Neural cell (in vitro differentiated cells): Measurements from ENCODE around the gene P3H3. TPM values are rescaled to one million over a fixed set of nuclear protein-coding genes. Genes with fewer than 3 reads are reported as not detected.

Source experiments
- H2AFZ ChIP-seq: fragments of 200-600, 300-800 bp; sonication (generic), shearing (Covaris generic); 2 replicates; pipeline ENCODE4 v1.6.0; 2014; ENCODE audit warnings: low read depth, mild to moderate bottlenecking, antibody characterized with exemption, low read length, moderate library complexity
- H3F3A ChIP-seq: fragments of 200-600 bp; shearing (Covaris generic); 2 replicates; pipeline ENCODE4 v1.6.1; 2016; ENCODE audit warnings: mild to moderate bottlenecking, moderate library complexity, mixed read lengths, antibody characterized with exemption, low read length; ENCODE audit not compliant: insufficient read depth, poor library complexity, severe bottlenecking
- H3K27ac ChIP-seq: fragments of 200-600, 300-800 bp; sonication (generic), shearing (Covaris generic); 2 replicates; pipeline ENCODE4 v1.5.1; 2014; ENCODE audit warnings: mild to moderate bottlenecking, low read length, moderate library complexity
- H3K27me3 ChIP-seq: fragments of 300-800, 200-600 bp; sonication (generic), shearing (Covaris generic); 2 replicates; pipeline ENCODE4 v1.6.0; 2014; ENCODE audit warnings: mild to moderate bottlenecking, low read depth, low read length, moderate library complexity; ENCODE audit not compliant: insufficient read depth
- H3K36me3 ChIP-seq: fragments of 300-800, 200-600 bp; sonication (generic), shearing (Covaris generic); 2 replicates; pipeline ENCODE4 v1.5.1; 2014; ENCODE audit warnings: mild to moderate bottlenecking, antibody characterized with exemption, low read length, moderate library complexity; ENCODE audit not compliant: insufficient read depth
- H3K4me2 ChIP-seq: fragments of 300-800, 200-600 bp; sonication (generic), shearing (Covaris generic); 2 replicates; pipeline ENCODE4 v1.6.0; 2014; ENCODE audit warnings: mild to moderate bottlenecking, low read length
- H3K4me3 ChIP-seq: fragments of 300-800, 200-600 bp; sonication (generic), shearing (Covaris generic); 2 replicates; pipeline ENCODE4 v1.5.1; 2014; ENCODE audit warnings: mild to moderate bottlenecking, low read length, moderate library complexity
- H3K79me2 ChIP-seq: fragments of 200-600 bp; shearing (Covaris generic); replicated peaks from 2 replicates; pipeline ENCODE4 v1.6.0; 2014; ENCODE audit warnings: mild to moderate bottlenecking, low read length, moderate library complexity; ENCODE audit not compliant: insufficient read depth
- H3K9ac ChIP-seq: fragments of 300-800, 200-600 bp; sonication (generic), shearing (Covaris generic); 2 replicates; pipeline ENCODE4 v1.6.1; 2016; ENCODE audit warnings: mild to moderate bottlenecking, low read length, mixed read lengths
- H3K9me2 ChIP-seq: fragments of 200-600 bp; shearing (Covaris generic); 2 replicates; pipeline ENCODE4 v1.6.1; 2016; ENCODE audit warnings: mild to moderate bottlenecking, low read length, mixed read lengths; ENCODE audit not compliant: insufficient read depth
- H3K9me3 ChIP-seq: fragments of 200-600, 300-800 bp; sonication (generic), shearing (Covaris generic); 2 replicates; pipeline ENCODE4 v1.6.1; 2016; ENCODE audit warnings: mild to moderate bottlenecking, mixed run types, low read length, moderate library complexity, mixed read lengths
- H4K20me1 ChIP-seq: fragments of 200-600 bp; shearing (Covaris generic); 2 replicates; pipeline ENCODE4 v1.6.1; 2016; ENCODE audit warnings: mild to moderate bottlenecking, mixed run types; ENCODE audit not compliant: insufficient read depth
- EP300 ChIP-seq: fragments of 450-650 bp; conservative IDR thresholded peaks from 2 replicates; pipeline ENCODE4 v1.6.1; 2014; ENCODE audit warnings: antibody characterized with exemption, mild to moderate bottlenecking, moderate library complexity; ENCODE audit not compliant: poor library complexity, severe bottlenecking
- EZH2 ChIP-seq: fragments of 200-600, 300-800 bp; shearing (Covaris generic), sonication (generic); IDR thresholded peaks from 2 replicates; pipeline ENCODE4 v1.6.1; 2014; ENCODE audit warnings: antibody characterized with exemption, low read length, borderline replicate concordance, mild to moderate bottlenecking; ENCODE audit not compliant: insufficient read depth, poor library complexity, severe bottlenecking
- MXI1 ChIP-seq: fragments of 450-650 bp; conservative IDR thresholded peaks from 2 replicates; pipeline ENCODE4 v1.6.1; 2014; ENCODE audit warnings: antibody characterized with exemption, mild to moderate bottlenecking; ENCODE audit not compliant: poor library complexity, severe bottlenecking
- POLR2AphosphoS5 ChIP-seq: IDR thresholded peaks from 2 replicates; pipeline ENCODE4 v1.6.1; 2012
- RAD21 ChIP-seq: fragments of 450-650 bp; conservative IDR thresholded peaks from 2 replicates; pipeline ENCODE4 v1.6.1; 2014; ENCODE audit warnings: antibody characterized with exemption, mild to moderate bottlenecking, moderate library complexity
- SMC3 ChIP-seq: fragments of 450-650 bp; conservative IDR thresholded peaks from 2 replicates; pipeline ENCODE4 v1.6.1; 2014; ENCODE audit warnings: antibody characterized with exemption, mild to moderate bottlenecking, moderate library complexity; ENCODE audit not compliant: poor library complexity
- TAF1 ChIP-seq: IDR thresholded peaks from 2 replicates; pipeline ENCODE4 v1.6.1; 2012; ENCODE audit warnings: low read depth
- polyA plus RNA-seq: library from polyadenylated mRNA; depleted of rRNA; stranded (reverse); fragments of >200 nt; gene quantifications from 2 replicates; pipeline ENCODE4 v1.2.3, GENCODE V29; 2014
- TF ChIP-seq, protein P1 (sequence below): IDR thresholded peaks from 2 replicates; pipeline ENCODE4 v1.6.1; 2012; ENCODE audit warnings: borderline replicate concordance
- TF ChIP-seq, protein P2 (sequence below): fragments of 450-650 bp; IDR thresholded peaks from 2 replicates; pipeline ENCODE4 v1.5.1; 2014; ENCODE audit warnings: antibody characterized with exemption, mild to moderate bottlenecking, moderate library complexity; ENCODE audit not compliant: poor library complexity, severe bottlenecking

Gene P3H3
- polyA plus RNA-seq, 1 donor from 2014 or later: 58.9 TPM

DNA sequence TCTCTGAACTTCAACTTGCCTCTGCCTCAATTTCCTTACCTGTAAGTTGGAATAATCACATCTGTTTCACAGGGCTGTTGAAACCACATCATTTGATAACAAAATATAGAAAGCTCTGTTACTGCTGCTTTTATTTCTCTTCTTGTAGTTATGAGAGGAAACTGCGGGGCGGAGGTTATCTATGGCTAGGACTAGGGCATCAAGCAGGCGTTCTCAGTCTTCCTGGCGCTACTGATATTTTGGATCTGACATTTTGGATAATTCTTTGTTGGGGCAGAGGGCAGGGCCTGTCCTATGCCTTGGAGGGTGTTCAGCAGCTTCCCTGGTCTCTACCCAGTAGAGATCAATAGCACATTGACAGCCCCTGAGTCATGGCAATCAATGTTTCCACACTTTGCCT is 3.9 kb downstream of the P3H3 start:
- Histone ChIP-seq H3K9ac (no peak overlapping the region), H3K9me3 (no peaks in the 10 kb centered on the region), H2AFZ (no peak overlapping the region), H3K4me2 (no peak overlapping the region), H3K79me2 (peaks cover 17% of the 10 kb centered on the region), H4K20me1 (no peaks in the 10 kb centered on the region), H3K27ac (no peak overlapping the region), H3K4me3 (no peak overlapping the region), H3F3A (peaks cover 4% of the 10 kb centered on the region), H3K27me3 (no peaks in the 10 kb centered on the region), H3K36me3 (no peaks in the 10 kb centered on the region), H3K9me2 (no peaks in the 10 kb centered on the region)
- TF ChIP-seq POLR2AphosphoS5: no peak
- TF ChIP-seq MXI1: no peak
- TF ChIP-seq, protein P1, sequence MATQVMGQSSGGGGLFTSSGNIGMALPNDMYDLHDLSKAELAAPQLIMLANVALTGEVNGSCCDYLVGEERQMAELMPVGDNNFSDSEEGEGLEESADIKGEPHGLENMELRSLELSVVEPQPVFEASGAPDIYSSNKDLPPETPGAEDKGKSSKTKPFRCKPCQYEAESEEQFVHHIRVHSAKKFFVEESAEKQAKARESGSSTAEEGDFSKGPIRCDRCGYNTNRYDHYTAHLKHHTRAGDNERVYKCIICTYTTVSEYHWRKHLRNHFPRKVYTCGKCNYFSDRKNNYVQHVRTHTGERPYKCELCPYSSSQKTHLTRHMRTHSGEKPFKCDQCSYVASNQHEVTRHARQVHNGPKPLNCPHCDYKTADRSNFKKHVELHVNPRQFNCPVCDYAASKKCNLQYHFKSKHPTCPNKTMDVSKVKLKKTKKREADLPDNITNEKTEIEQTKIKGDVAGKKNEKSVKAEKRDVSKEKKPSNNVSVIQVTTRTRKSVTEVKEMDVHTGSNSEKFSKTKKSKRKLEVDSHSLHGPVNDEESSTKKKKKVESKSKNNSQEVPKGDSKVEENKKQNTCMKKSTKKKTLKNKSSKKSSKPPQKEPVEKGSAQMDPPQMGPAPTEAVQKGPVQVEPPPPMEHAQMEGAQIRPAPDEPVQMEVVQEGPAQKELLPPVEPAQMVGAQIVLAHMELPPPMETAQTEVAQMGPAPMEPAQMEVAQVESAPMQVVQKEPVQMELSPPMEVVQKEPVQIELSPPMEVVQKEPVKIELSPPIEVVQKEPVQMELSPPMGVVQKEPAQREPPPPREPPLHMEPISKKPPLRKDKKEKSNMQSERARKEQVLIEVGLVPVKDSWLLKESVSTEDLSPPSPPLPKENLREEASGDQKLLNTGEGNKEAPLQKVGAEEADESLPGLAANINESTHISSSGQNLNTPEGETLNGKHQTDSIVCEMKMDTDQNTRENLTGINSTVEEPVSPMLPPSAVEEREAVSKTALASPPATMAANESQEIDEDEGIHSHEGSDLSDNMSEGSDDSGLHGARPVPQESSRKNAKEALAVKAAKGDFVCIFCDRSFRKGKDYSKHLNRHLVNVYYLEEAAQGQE: no peak
- no peak for TF ChIP-seq EP300
- TF ChIP-seq TAF1: no peak
- no peak for TF ChIP-seq EZH2
- TF ChIP-seq, protein P2, sequence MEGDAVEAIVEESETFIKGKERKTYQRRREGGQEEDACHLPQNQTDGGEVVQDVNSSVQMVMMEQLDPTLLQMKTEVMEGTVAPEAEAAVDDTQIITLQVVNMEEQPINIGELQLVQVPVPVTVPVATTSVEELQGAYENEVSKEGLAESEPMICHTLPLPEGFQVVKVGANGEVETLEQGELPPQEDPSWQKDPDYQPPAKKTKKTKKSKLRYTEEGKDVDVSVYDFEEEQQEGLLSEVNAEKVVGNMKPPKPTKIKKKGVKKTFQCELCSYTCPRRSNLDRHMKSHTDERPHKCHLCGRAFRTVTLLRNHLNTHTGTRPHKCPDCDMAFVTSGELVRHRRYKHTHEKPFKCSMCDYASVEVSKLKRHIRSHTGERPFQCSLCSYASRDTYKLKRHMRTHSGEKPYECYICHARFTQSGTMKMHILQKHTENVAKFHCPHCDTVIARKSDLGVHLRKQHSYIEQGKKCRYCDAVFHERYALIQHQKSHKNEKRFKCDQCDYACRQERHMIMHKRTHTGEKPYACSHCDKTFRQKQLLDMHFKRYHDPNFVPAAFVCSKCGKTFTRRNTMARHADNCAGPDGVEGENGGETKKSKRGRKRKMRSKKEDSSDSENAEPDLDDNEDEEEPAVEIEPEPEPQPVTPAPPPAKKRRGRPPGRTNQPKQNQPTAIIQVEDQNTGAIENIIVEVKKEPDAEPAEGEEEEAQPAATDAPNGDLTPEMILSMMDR: no peak
- no peak for TF ChIP-seq SMC3
- no peak for TF ChIP-seq RAD21

DNA sequence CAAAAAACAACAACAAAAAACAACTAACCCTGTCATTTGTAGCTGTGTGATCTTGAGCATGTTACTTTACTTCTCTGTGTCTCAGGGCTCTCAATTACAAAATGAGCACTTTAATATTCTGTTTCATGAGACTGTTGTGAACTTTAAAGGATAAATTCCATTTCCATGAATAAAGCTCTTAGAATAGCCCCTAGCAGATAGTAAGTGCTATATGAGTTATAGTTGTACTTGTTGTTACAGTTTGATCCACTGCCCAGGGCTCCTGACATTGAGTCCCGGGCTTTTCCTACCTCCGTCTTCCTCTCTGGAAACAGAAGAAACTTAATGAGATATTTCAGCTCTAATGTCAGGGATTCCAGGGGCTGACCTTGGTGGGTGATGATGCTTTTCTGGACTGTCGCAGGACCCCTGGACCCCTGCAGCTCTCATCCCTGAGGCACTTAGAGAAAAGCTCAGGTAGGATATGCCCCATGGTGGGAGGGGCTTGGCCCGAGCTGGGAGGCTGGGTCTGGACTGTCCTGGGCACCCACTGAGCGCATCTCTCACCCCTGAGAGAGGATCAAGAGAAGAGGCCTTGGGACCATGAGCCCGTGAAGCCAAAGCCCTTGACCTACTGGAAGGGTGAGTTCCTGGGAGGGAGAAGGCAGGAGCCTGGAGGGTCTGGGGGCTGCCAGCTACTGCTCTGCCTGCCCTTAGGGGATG is 5.1 kb downstream of the P3H3 start:
- H3K4me3 ChIP-seq: no peak overlapping the region

More for the DNA sequence above, 5.1 kb downstream of the P3H3 start:
- Histone ChIP-seq H3K36me3 (no peaks in the 10 kb centered on the region), H3F3A (no peaks in the 10 kb centered on the region), H4K20me1 (no peaks in the 10 kb centered on the region), H3K4me2 (no peak overlapping the region), H3K27ac (no peak overlapping the region), H2AFZ (no peak overlapping the region), H3K9me3 (no peaks in the 10 kb centered on the region), H3K79me2 (peaks cover 17% of the 10 kb centered on the region), H3K9ac (no peak overlapping the region), H3K9me2 (no peaks in the 10 kb centered on the region), H3K27me3 (no peaks in the 10 kb centered on the region)
- no peak for TF ChIP-seq TAF1
- TF ChIP-seq RAD21: no peak
- TF ChIP-seq EP300: no peak
- TF ChIP-seq EZH2: no peak
- TF ChIP-seq, protein P1: no peak
- TF ChIP-seq, protein P2: no peak
- no peak for TF ChIP-seq SMC3
